T-helper 2 cell treated with Interferon-gamma antibody and Interleukin-4, amounts not matched to agents 5 μg/mL and 100 μg/mL, for 36 hours (primary cell): ENCODE data around the gene NISCH.
A peak's percentile ranks its signal among the peaks of the same experiment; 100 is the strongest.

Experiments used
- DNase-seq: peaks from one replicate; pipeline ENCODE4 v3.0.0; 2021; ENCODE audit warnings: low spot score
- H3K27ac Mint-ChIP-seq: one replicate; pipeline ENCODE4 v1.8.0; 2021; ENCODE audit warnings: mild to moderate bottlenecking, mixed read lengths
- H3K27me3 Mint-ChIP-seq: one replicate; pipeline ENCODE4 v1.8.0; 2021; ENCODE audit warnings: low read depth, mixed read lengths
- H3K36me3 Mint-ChIP-seq: one replicate; pipeline ENCODE4 v1.8.0; 2021; ENCODE audit warnings: low read depth, mixed read lengths
- H3K4me1 Mint-ChIP-seq: one replicate; pipeline ENCODE4 v1.8.0; 2021; ENCODE audit warnings: low read depth, mixed read lengths
- H3K4me3 Mint-ChIP-seq: one replicate; pipeline ENCODE4 v1.8.0; 2022; ENCODE audit warnings: mild to moderate bottlenecking, moderate library complexity, mixed read lengths
- H3K9me3 Mint-ChIP-seq: one replicate; pipeline ENCODE4 v1.8.0; 2021; ENCODE audit warnings: mixed read lengths

NISCH gene

DNA sequence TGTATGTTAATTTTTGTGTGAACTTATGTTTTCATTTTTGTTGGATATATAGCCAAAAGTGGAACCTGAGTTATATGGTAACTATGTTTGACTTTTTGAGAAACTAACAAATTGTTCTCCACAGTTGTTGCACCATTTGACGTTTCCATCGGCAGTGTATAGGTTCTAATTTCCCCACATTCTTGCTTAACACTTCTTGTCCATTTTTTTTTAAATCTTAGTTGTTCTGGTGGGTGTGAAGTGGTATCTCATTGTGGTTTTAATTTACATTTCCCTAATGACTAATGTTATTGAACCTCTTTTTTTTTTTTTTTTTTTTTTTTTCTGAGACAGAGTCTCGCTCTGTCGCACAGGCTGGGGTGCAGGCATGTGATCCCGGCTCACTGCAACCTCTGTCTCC is 8.0 kb downstream of the NISCH start:
- H3K27me3 Mint-ChIP-seq, result no peaks in the 10 kb centered on the region
- H3K9me3 Mint-ChIP-seq, result no peaks in the 10 kb centered on the region
- peaks cover 23% of the 10 kb centered on the region for H3K36me3 Mint-ChIP-seq
- peaks cover 4% of the 10 kb centered on the region for H3K4me1 Mint-ChIP-seq
- no peak overlapping the region for H3K27ac Mint-ChIP-seq
- H3K4me3 Mint-ChIP-seq, result no peak overlapping the region
- DNase-seq, result no peak

DNA sequence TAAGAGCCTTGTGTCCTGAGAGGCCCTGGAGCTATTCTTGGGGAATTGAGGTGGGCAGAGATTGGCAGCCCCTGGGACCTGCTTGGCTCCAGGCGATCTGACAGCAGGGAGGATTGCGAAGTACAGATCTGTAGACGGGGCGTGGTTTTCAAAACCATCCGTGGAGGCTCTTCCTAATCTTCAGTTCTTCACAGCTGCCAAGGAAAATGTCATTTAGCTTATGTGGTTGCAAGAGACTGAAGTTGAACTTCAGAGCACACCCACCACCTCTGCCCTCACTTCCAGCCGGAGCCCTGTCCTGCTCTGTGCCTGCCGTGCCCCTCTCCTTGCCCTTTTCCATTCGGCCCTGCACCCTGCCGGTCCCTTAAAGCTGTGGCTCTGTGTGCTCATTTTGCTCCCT is 12.9 kb downstream of the NISCH start:
- Mint-ChIP-seq H3K4me1 (no peaks in the 10 kb centered on the region), H3K27me3 (no peaks in the 10 kb centered on the region), H3K9me3 (no peaks in the 10 kb centered on the region), H3K4me3 (no peak overlapping the region), H3K36me3 (peaks cover 20% of the 10 kb centered on the region), H3K27ac (no peak overlapping the region)
- DNase-seq, result no peak

DNA sequence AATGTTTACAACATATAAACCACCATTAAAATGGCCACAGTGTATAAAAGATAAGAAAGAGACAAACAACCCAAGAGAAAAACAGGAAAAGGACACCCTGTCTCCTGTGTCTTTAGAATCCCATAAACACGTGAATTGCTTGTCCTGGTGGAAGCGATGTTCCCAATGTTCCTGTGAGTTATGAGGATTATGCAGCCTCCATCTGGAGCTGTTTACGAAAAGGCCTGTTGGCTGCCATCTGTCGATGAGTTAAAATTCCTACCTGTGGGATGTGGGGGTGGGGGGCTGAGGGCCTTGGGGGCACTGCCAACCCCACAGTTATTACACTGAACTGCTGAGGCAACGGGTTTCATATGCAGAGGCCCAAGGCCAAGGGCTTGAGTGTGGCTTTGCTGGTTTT is 13.6 kb downstream of the NISCH start:
- no peaks in the 10 kb centered on the region for H3K27me3 Mint-ChIP-seq
- H3K4me1 Mint-ChIP-seq, result no peaks in the 10 kb centered on the region
- peaks cover 24% of the 10 kb centered on the region for H3K36me3 Mint-ChIP-seq
- H3K9me3 Mint-ChIP-seq, result no peaks in the 10 kb centered on the region
- no peak overlapping the region for H3K4me3 Mint-ChIP-seq
- no peak for DNase-seq
- peak overlapping the region; percentile 60 for H3K27ac Mint-ChIP-seq

DNA sequence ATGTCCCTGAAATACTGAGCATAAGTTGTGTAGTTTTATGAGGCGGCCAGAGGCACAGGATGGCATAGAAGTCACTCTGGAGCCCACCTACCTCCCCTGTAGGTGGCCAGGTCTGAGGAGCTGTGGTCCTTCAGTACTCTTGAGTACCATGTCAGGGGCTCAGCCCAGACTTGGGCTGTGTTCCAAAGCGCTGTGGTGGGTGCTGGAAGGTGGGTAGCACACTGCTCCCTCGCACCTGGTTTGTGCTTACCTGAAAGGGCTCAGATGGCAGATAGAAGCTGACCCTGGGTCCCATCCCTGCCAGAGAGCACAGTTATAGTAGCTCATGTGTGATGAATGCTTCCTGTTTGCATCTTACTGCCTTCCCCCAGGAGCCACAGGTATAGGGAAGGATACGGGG is 15.5 kb downstream of the NISCH start:
- H3K4me1 Mint-ChIP-seq, result no peaks in the 10 kb centered on the region
- H3K4me3 Mint-ChIP-seq, result no peak overlapping the region
- no peaks in the 10 kb centered on the region for H3K9me3 Mint-ChIP-seq
- no peaks in the 10 kb centered on the region for H3K27me3 Mint-ChIP-seq
- peaks cover 29% of the 10 kb centered on the region for H3K36me3 Mint-ChIP-seq
- no peak overlapping the region for H3K27ac Mint-ChIP-seq
- no peak for DNase-seq

DNA sequence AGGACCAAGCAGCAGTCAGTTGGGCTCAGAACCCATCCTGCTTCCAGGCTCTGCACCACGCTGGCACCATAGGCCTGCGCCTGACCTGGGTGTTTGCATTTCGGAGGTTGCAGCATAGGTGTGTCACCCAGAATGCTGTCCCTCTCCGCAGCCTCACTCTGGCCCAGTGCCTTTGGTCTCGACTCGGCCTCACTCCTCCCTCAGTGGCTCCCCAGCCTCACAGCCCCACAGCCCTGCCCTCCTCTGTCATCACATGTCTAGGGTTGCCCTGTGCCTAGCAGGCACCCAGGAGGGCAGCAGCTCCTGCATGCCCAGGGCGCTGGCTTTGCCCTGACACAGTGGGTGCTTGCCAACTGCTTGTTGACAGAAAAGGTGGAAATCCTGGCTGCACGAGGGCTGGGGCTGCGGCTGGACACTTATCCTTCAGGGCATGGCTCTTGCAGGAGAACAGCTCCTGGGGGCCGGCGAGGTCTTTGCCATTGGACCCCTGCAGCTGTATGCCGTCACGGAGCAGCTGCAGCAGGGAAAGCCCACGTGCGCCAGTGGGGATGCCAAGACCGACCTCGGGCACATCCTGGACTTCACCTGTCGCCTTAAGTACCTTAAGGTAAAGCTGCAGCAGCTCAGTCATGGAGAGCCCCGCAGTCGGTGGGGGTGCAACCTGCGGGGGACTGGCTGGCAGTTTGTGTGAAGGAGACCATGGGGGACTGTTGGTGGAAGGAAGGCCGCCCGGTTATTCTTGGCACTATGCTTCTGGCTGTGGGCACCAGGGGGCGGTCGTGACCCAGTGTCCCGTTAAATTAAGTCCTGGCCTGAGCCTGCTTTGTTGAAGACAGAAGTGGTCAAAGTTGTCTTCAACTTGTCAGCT is 16.2 kb downstream of the NISCH start:
- Mint-ChIP-seq H3K9me3 (no peaks in the 10 kb centered on the region), H3K27ac (no peak overlapping the region), H3K27me3 (no peaks in the 10 kb centered on the region), H3K4me3 (no peak overlapping the region), H3K36me3 (peaks cover 30% of the 10 kb centered on the region), H3K4me1 (no peaks in the 10 kb centered on the region)
- no peak for DNase-seq

DNA sequence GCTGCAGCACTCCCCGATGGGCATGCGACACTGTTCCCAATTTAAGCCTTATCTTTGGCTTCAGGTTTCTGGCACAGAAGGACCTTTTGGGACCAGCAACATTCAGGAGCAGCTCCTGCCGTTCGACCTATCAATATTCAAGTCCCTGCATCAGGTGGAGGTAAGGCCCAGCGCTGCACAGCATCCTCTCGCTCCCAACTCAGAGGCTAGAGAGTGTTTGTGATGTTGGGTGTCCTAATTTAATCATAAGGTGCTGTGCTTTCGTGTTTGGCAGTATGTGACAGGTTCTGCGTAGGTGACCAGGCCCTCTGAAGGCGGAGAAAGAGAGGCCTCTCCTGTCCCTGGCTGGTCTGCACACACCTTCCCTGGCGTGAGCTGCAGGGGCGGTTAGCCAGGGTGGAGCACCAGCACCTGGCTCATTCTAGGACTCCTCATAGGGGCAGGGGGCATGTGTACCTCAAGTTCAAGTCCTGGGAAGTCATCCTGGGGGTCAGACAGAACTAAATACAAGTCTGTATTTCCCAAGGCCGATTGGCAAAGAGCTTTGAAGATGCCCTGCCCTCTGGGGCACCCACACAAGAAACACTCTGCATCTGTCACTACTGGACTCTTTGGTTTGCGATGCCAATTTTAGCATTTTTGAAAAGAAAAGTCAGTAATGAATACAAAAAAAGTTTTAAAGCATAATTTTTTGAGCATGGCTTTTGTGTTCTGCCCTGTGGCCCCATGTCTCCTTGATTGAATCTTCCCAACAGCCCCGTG is 17.0 kb downstream of the NISCH start:
- no peaks in the 10 kb centered on the region for H3K4me1 Mint-ChIP-seq
- no peak overlapping the region for H3K4me3 Mint-ChIP-seq
- H3K9me3 Mint-ChIP-seq, result no peaks in the 10 kb centered on the region
- H3K36me3 Mint-ChIP-seq, result peaks cover 33% of the 10 kb centered on the region
- no peak overlapping the region for H3K27ac Mint-ChIP-seq
- no peaks in the 10 kb centered on the region for H3K27me3 Mint-ChIP-seq
- DNase-seq, result no peak

DNA sequence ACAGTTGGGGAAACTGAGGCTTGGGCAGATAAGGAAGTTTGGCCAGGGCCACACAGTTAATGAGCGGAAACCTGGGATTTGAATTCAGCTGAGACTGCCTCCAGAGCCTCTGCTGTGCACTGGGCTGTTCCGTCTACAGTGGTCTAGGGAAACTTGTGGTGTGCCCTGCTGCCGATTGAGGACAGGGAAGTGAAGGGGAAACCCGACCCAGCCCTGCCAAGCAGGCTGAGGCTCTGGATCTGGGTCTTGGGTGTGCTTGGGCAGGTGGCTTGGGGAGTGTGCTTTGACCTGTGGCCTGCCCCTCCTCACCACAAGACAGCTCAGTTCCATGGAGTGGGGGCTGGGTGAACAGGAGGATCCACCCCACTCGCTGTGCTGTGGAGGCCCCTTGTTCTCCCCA is 17.6 kb downstream of the NISCH start:
- Mint-ChIP-seq H3K4me1 (no peaks in the 10 kb centered on the region), H3K9me3 (no peaks in the 10 kb centered on the region), H3K4me3 (no peak overlapping the region), H3K27ac (no peak overlapping the region), H3K36me3 (peaks cover 34% of the 10 kb centered on the region), H3K27me3 (no peaks in the 10 kb centered on the region)
- no peak for DNase-seq

DNA sequence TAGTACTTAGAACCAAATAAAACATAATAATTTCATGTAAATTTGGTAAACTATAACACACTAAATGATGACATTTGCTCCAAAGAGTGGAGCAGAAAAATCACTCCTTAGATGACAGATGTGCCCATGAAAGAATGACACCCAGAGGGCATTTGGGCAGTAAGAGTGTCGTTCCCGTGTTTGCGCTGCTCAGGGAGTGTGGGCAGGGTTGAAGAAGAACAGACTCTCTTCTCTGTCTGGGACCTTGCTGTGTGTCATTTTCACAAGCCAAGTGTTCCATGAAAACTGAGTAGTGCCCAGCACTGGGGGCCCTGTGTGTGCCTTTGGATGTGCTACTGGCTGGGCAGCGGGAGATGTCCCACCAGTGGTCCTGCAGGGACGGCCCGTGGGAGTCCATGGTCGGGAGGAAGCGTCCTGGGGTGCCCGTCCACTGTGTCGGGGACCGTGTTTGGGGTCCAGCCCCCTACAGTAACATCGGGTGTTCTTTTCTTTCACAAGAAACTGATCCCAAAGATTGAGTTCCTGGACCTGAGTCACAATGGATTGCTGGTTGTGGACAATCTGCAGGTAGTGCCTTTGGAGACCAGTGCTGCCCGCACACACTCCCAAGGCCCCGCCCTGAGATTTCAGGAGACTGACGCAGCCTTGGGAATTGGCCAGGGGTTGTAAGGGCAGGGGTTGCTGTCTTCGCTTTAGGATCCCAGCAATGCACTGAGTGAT is 21.8 kb downstream of the NISCH start:
- no peaks in the 10 kb centered on the region for H3K4me1 Mint-ChIP-seq

DNA sequence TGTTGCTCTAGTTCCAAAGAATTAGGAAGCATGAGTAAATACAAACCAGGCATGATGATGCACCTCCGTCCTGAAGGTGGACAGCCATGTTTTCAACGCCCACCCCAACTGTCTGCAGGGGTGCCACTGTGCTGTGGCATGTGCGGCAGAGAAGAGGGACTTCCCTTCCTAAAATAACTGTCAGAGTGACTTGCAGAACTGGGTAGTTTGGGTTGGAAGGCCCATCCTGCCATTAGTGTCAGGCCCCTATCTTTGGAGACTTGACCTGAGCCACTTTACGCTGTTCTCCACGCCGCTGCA is 22.3 kb downstream of the NISCH start:
- Mint-ChIP-seq H3K27ac (no peak overlapping the region), H3K9me3 (no peaks in the 10 kb centered on the region), H3K27me3 (no peaks in the 10 kb centered on the region), H3K4me3 (no peak overlapping the region), H3K36me3 (peaks cover 46% of the 10 kb centered on the region), H3K4me1 (no peaks in the 10 kb centered on the region)
- no peak for DNase-seq

More for the DNA sequence above, 21.8 kb downstream of the NISCH start:
- H3K9me3 Mint-ChIP-seq, result no peaks in the 10 kb centered on the region
- no peak overlapping the region for H3K4me3 Mint-ChIP-seq
- no peak overlapping the region for H3K27ac Mint-ChIP-seq
- no peak for DNase-seq
- peaks cover 48% of the 10 kb centered on the region for H3K36me3 Mint-ChIP-seq
- no peaks in the 10 kb centered on the region for H3K27me3 Mint-ChIP-seq

DNA sequence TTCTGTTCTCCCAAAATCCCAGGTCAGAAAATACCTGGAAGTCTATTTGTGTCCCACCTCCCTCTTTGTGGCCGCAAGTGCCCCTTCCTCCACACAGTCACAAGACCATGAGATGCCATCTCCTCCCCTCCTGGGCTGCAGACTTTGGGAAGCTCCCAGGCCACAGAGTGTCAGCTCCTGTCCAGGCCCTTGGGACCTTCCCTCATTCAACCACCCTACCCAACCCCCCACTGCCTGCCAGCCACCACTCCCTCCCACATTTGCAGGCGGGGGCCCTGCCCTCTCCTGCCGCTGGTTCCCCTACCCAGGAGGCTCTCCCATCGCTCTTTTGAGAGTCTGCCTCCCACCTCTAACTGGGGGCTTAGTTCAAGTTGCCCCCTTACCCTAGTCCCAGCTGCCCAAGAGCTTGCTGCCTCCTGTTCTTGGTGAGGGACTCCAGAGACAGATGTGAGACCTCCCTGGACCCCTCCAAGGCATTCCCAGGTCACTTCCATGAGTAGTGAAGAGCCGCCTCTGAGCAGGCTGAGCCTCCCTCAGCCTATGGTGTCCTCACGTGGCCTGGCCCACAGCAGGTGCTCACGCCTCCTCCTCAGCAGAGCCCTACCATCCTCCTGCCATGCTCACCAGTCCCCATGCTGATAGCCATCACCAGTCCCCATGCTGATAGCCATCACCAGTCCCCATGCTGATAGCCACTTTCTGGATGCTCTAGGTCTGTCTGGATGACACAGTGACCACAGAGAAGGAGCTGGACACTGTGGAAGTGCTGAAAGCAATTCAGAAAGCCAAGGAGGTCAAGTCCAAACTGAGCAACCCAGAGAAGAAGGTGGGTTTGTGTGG is 23.9 kb downstream of the NISCH start:
- Mint-ChIP-seq H3K4me3 (no peak overlapping the region), H3K27me3 (no peaks in the 10 kb centered on the region), H3K27ac (no peak overlapping the region), H3K9me3 (no peaks in the 10 kb centered on the region), H3K4me1 (no peaks in the 10 kb centered on the region), H3K36me3 (peaks cover 37% of the 10 kb centered on the region)
- DNase-seq, result no peak

DNA sequence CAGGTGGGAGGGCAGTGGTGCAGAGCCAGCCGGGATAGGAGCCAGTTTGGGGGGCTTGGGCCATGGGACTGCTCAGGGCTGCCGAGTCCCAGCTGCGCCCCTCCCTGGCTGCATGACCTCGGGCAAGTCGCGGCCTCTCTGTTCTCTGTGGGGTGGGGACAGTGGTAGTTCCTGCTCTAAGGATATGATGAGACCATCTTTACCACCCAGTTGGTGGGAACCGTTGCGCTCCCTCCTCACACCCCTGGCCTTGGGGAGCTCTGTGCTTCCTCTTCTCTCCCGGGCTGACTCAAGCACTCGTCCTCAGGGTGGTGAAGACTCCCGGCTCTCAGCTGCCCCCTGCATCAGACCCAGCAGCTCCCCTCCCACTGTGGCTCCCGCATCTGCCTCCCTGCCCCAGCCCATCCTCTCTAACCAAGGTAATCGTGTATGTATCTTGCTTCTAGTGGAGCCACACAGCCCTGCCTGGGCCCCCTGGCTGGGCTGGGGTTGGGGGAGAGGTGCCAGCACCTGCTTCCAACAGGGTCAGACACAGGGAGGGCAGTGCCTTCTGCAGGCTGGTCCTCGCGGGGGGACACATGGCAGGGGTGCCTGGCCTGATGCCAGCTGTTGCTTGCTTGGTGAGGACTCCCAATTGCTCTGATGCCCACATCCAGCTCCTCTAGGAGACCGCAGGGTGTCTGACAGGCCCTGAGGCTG is 24.6 kb downstream of the NISCH start:
- H3K4me1 Mint-ChIP-seq, result no peaks in the 10 kb centered on the region
- H3K36me3 Mint-ChIP-seq, result peaks cover 33% of the 10 kb centered on the region
- no peaks in the 10 kb centered on the region for H3K9me3 Mint-ChIP-seq

DNA sequence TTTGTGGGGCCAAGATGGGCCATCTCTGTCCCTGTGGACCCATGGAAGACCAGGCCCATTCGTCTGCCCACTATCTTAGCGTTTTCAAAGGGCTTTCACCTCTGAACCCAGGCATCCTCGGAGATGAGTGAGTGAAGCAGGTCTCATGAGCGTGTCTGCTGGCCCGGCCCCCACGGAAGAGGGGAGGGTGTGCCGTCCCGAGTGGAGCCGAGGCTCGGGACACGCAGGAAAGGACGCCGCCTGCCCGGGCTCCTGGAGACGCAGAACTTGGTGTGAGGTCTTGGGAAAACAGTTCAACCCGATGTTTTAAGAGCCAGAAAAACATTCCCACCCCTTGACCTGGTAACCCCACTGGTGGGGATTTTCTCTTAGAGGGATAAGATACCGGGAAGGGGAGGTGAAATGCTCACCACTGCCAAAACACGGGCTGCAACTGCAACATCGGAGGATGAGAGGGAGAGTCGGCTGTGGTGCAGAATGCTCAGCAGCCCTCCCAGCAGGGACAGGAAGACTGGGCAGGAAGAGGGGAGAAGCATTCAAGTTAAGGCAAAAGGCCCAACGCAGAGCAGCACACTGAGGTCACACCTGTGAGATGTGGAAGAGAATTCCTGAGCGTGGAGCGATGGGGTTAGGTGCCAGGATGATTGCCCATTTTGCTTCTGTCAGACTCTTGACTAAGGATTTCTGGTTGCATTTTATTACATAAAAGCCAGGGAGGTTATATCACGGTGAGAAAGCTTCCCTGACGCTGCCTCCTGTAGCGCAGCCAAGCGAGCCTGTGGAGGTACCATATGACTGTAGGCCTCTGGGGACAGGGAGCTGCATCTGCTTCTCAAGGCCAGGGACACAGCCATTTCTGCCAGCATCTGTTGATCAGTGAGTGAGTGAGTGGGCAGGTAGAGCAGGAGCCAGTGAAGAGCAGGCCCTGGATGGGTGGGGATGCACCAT is 25.6 kb downstream of the NISCH start:
- no peak for DNase-seq
- Mint-ChIP-seq H3K4me3 (no peak overlapping the region), H3K27ac (no peak overlapping the region), H3K27me3 (no peaks in the 10 kb centered on the region), H3K4me1 (no peaks in the 10 kb centered on the region), H3K9me3 (no peaks in the 10 kb centered on the region), H3K36me3 (peaks cover 28% of the 10 kb centered on the region)

More for the DNA sequence above, 24.6 kb downstream of the NISCH start:
- Mint-ChIP-seq H3K27ac (no peak overlapping the region), H3K27me3 (no peaks in the 10 kb centered on the region), H3K4me3 (no peak overlapping the region)
- no peak for DNase-seq
